ENCODE results near the gene MYADML2.

Gene MYADML2

DNA sequence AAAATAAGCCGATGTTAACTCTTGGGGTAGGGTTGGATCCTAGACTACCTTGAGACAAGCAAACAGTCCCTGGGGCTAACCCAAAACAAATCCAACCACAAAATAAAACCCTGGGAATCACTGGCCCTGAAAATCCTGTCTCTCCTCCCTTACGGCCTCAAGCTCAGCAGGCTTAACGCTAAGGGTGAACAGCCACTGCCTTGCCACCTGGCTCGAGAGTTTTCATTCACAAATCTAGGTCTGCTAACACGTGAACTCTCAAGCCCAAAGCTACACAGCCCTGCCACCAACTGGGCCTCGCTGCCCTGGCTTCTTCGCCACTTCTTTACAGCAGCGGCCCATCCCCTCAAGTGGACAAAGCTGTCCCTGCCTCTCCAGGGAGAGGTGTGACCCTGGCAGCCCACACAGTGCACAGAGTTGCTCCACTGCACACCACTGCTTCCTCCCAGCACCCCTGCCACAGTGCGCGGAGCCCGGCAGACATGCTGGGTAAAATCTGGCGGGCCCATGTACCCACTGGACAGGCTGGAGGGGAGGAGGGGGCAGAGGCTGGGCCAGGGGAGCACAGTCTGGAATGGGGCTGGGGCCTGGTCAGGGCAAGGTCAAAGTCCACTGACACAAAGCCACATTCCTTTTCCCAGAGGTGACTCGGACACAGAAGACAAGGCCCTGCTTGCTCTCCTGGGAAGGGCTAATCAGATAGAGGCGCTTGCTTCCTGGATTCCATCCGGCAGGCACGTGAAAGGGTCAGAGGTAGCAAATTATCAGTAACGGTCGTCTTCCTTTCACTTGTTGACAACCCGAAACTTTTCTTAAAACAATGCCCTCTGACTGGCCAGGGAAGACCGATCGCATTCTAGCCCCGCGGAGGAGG lies 36.8 kb downstream of the MYADML2 start:
- DNase-seq = no peak

DNA sequence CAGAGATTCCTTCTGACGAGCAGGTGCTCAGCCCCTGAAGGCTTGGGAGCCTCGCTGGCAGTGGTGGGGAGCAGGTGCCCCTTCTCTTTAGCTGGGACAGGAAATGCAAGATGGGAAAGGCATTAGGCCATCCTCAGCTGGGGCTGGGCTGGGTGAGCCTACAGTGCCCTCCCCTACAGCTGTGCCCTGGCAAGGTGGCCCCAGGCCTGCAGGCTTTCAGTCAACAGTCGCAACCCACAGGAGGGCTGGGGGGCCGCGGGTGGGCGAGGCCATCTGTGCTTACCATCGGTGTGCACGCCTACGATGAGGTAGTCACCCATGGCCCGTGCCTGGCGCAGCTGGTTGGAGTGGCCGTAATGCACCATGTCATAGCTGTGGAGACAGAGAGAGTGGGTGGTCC lies 37.8 kb downstream of the MYADML2 start:
- no peak for DNase-seq

DNA sequence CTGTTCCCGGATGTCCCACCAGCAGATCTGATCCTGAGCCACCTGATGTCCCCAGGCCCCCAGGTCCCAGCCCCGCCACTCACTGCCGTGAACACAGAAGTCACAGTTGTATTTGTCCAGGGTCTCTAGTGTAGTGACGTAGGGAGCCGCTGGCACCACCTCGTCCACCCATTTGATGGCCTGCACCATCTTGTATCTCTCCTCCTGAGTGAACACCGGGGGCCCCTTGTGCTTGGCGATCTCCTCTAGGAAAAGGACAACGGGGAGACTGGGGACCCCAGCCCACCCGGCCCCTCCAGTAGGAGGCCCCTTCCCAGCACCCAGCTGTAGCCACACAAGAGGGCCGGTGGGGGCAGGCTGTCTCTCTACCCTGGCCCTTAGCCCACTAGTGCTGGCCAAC lies 38.2 kb downstream of the MYADML2 start:
- DNase-seq = no peak

DNA sequence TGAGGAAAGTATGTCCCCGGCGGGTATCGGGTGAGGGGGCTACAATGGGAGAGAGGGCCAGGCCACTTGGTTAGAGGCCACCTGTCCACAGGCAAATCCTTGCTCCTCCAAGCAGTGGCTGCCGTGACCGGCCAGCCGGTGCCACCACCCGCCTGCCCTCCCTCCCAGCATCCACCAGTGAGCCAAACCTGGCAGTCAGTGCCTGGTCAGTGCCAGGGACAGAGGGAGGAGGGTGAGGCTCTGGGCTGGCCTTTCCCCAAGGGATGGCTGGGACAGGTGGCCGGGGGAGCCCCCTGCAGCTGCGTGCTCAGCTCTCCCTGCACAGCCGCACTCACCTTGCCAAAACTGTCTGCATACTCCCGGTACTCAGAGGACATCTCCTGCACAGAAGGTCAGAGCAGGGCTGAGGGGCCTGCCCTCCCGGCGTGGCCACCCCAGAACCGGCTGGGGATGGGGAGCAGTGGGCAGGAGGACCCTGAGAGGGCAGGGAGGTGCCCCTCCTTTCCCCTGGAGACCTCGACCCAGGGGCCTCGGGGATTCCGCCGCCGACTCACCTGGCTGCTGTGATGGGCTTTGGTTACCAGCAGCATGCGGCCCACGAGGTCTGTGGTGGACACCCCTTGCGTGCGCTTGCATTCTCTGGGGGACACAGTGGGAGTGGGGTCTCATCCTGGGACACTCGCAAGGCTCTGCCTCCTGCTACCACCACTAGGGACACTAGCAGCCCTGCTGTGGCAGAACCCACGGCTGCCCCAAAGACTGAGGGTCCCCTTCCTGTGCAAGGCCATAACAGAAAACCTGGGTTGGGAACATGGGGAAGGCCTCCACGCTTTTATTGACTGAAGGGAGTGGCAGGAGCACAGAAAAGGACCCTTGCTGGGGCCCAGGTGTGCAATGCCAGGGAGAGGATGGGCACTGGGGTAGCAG lies 39.6 kb downstream of the MYADML2 start:
- DNase-seq = no peak

DNA sequence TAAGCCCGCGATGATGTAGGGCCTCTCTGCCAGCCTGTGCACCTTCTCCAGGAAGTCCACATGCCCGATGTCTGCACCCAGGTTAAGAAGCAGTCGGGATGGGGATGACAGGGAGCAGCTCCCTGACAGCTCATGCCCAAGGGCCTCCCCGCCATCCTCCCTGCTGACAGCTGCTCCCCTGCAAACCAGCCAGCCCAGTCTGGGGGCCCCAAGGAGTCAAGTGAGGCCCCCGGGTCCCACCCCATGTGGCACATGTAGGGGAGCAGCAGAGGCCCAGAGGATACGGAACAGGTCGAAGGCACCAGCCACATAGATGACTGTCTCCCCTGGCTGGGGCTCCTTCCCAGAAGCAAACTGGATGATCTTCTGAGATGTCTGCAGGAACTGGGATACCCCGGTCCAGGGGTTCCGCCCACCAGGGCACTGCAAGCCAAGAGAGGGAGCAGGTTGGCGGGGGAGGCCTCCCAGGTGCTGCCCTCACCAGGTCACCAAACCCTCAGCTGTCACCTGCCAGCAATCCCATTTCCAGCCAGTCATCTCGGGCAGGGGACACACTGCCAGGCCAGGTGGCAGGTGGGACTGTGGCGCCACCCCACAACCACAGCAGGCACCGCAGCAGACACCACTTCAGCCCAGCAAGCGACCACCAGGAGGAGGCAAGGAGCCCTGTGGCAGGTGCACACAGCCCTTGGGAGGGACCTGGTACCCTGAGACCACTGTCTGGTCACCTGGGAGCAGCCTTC lies 40.4 kb downstream of the MYADML2 start:
- no peak for DNase-seq

DNA sequence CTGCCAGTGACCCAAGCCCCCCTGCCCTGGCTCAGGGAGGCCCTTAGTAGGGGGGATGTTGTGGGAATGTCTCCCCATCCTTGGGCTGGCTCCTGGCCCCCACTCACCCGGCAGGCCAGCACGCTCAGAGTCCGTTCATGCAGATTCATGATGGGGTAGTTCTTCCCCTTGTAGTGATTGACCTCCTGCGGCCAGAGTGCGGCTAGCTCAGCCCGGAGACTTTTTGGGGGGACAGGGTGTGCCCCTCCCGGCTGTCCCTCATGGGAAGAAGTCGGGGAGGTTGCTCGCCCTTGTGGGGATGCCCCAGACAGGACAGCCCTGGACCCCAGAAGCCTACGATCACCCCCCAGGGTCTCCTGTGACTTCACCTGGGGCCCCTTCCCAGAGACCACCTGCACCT lies 41.0 kb downstream of the MYADML2 start:
- DNase-seq = no peak

DNA sequence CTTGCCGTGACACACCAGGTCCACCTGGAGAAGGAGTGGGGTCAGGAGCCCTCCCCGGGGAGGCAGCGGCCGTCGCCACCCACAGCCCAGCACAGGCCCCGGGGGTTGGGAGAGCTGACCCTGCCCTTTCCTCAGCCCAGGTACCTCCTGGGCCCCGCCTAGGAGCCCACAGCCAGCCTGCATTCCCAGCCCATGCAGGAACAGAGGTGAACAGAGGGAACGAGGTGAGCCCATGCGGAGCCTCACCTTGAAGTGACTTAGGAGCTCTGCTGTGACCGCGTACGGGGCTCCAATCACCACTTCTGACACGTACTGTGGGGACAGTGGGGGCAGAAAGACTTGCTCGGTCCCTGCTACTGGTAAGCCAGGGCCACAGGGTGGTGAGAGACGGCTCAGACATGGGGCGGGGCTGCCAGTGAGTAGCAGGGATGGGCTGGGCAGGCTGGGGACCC lies 41.6 kb downstream of the MYADML2 start:
- no peak for DNase-seq

- DNase-seq = no peak
Observed at GRCh38 chr17:81904600-81905423, 42.2 kb downstream of the MYADML2 start.

DNA sequence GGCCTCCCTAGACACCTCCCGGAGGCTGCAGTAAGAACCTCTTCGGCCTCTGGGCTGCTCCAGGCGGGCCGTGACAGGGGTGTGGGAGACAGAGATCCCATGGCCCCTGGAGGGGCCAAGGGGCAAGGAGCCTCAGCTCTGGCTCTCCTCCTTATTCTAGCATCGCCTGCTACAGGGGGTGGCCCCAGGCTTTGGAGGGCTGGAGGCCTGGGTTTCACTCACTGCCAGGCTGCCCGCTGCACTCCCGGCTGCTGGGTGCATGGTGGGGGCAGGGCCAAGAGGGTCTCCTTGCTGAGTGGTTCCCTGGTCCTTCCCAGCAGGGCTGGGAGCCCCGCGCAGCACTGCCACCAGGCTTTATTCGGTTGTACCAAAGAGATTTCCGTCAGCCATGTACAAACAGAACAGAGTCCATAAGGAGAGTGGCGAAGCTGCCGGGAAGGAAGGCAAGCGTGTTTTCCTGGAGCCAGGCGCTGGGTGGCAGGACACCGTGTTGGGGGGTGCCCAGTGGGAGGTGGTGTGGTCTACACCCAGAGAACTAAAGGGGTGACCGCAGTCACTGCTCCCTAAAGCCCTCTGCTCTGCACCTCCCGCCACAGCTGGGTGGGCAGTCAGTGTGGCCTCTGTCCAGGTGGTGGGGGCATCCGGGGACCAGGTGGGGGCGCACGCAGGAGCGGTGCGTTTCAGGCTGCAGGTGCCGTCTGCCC lies 43.0 kb downstream of the MYADML2 start:
- DNase-seq = no peak

GRCh38 chr17:81903415-81903831 lies 43.6 kb downstream of the MYADML2 start:
- no peak for DNase-seq

DNA sequence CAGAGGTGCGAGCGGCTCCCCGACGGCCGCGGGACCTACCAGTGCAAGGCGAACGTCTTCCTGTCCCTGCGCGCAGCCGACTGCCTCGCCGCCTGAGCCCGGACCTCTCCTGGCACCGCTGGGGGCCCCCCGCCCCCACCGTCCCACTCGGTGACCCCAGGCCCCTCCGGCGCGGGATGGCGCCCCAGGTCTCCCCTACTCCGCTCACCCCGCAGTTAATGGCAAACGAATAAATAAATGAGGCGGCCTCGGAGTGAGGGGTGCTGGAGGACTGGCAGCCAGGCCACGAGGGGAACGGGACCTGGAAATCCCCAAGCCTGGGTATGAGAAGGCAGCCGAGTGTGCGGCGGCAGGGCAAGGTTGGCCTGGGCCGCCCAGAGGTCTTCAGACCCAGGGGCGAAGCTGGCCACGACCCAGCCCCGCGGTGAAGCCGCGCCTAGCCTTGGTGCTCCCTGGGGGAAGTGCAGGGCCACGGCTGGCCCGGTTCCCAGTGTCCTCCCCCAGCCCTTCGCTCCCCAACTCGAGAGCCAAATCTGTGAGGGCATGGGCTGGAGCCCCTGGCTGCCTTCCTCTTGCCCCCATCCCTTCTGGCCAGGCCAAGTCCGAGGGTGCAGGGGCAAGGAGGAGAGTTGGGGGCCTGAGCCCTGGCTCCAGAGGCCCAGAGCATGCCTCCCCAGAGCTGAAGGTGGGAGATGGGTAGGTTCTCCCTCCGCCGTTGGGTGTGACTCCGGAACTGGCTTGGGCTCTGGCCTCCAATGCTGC lies 44.2 kb downstream of the MYADML2 start:
- no peak for DNase-seq

DNA sequence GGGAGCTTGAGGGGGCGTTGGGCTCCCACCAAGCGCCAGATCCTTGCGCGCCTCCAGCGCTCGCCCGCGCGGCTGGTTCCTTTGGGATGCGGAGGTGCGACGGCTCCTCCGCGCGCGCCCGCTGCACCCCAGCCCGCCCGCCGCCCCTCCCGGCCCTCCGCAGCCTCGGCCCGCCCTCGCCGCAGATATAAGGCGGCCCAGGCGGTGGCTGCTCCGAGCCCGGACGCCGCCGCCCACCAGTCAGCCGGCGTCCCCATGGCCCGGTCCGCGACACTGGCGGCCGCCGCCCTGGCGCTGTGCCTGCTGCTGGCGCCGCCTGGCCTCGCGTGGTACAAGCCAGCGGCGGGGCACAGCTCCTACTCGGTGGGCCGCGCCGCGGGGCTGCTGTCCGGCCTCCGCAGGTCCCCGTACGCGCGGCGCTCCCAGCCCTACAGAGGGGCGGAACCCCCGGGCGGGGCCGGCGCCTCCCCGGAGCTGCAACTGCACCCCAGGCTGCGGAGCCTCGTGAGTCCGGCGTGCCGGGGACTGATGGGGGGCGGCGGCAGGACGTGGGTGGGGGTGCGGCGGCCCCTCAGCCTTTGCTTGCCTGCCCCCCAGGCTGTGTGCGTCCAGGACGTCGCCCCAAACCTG lies 44.9 kb downstream of the MYADML2 start, which contains the start of gene NPB:
Gene NPB (plus strand): TSS at position 216 of the 630 bp plus-strand sequence. CDS start 40 bp downstream, at position 256.
- no peak for DNase-seq

DNA sequence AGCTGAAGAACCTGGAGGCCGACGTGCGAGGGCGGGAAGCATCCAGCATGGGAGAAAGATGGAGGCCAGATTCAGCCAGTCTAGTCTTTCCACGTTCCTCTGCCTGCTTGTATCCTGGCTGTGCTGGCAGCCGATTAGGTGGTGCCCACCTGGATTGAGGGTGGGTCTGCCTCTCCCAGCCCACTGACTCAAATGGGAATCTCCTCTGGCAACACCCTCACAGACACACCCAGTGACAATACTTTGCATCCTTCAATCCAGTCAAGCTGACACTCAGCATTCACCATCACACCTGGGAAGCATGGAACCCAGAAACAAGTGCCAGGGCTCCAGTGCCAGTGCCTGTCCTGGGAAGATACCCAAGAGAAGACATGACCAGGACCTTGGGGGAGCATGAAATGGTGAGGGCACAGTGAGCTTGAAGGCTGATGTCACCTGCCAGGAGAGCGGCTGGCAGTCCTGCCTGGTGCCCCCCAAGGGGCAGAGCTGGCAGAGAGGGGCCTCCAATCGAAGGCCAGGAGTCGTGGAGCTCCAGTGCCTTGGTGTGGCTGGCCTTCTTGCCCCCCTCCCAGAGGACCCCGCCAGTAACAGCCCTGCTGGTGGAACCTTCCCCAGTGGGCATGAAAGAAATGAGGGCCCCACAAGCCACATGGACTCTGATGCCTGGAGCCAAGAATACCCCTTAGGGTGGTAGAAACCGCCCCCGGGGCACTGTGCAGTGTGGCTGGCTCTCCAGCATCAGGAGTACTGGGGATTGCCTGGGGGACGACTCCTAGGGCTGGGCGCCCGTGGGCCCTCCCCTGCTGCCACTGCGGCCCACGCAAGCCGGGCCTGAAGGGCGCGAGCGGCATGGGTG lies 45.6 kb downstream of the MYADML2 start:
- no peak for DNase-seq

- no peak for DNase-seq
Observed at GRCh38 chr17:81900181-81900820, 46.7 kb downstream of the MYADML2 start.

DNA sequence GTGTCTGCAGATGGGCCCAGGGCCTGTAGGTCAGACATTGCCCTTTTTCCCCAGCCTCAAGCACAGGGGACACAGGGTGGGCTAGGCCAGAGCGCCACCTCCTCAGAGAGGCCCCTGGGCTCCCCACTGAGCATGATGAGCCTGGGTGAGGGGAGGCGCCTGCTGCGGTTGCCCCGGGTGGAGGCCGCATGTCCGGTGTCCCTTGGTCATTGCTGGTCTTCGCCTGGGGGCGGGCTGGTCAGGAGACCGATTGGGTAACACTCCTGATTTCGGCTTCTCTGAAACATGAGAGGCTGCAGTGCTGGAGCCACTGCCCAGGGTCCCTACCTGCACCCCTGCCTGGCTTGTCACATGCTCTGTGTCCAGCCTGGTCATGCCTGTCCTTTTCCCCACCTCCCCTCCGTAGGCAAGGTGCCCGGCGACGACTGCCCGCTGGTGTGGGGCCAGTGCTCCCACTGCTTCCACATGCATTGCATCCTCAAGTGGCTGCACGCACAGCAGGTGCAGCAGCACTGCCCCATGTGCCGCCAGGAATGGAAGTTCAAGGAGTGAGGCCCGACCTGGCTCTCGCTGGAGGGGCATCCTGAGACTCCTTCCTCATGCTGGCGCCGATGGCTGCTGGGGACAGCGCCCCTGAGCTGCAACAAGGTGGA lies 47.4 kb downstream of the MYADML2 start:
- DNase-seq = no peak

GRCh38 chr17:81898885-81899284 lies 48.1 kb downstream of the MYADML2 start:
- DNase-seq = no peak

GRCh38 chr17:81898029-81898866 lies 48.8 kb downstream of the MYADML2 start:
- no peak for DNase-seq

Data from DMS79 treated with DMSO at 0.1 percent for 48 hours (cell line).